MCF 10A (cell line): ENCODE measurements around the gene MYCL. TPM values are rescaled to one million over a fixed set of nuclear protein-coding genes. Genes with fewer than 3 reads are reported as not detected.

ENCODE experiments used
- BruUV-seq: library from RNA; stranded (reverse); fragments of 400-500 nt; replicated peaks from 2 replicates; lab custom pipeline; 2021; lab: Mats Ljungman, UMichigan
- CTCF ChIA-PET: fragments of 300-600 bp; sonication (Branson Sonifier 250); formaldehyde crosslinking; extraction: SDS; loops from one replicate; lab custom pipeline; 2021; ENCODE audit warnings: antibody characterized with exemption, inconsistent platforms; lab: Yijun Ruan, JAX
- POLR2A ChIA-PET: fragments of 300-600, 350-650 bp; sonication (Branson Sonifier 250); formaldehyde crosslinking; extraction: SDS; loops from one replicate; lab custom pipeline; 2020; ENCODE audit warnings: antibody characterized with exemption, inconsistent platforms; lab: Yijun Ruan, JAX
- DNase-seq: peaks from one replicate; pipeline ENCODE4 v3.0.0-alpha.2; 2018; ENCODE audit not compliant: unreplicated experiment
- H3K27ac Mint-ChIP-seq: one replicate; pipeline ENCODE4 v1.8.0; 2022; ENCODE audit warnings: mild to moderate bottlenecking, low read depth, mixed read lengths; ENCODE audit not compliant: unreplicated experiment
- H3K27me3 Mint-ChIP-seq: one replicate; pipeline ENCODE4 v1.8.0; 2022; ENCODE audit warnings: mixed read lengths; ENCODE audit not compliant: insufficient read depth, unreplicated experiment
- H3K36me3 Mint-ChIP-seq: one replicate; pipeline ENCODE4 v1.8.0; 2022; ENCODE audit warnings: mild to moderate bottlenecking, moderate library complexity, mixed read lengths; ENCODE audit not compliant: insufficient read depth, unreplicated experiment
- H3K4me1 Mint-ChIP-seq: one replicate; pipeline ENCODE4 v1.8.0; 2022; ENCODE audit warnings: mixed read lengths; ENCODE audit not compliant: insufficient read depth, unreplicated experiment
- H3K4me3 Mint-ChIP-seq: one replicate; pipeline ENCODE4 v1.8.0; 2022; ENCODE audit warnings: mild to moderate bottlenecking, moderate library complexity, mixed read lengths; ENCODE audit not compliant: unreplicated experiment
- H3K9me3 Mint-ChIP-seq: one replicate; pipeline ENCODE4 v1.8.0; 2022; ENCODE audit warnings: mixed read lengths; ENCODE audit not compliant: unreplicated experiment
- CTCF ChIP-seq: fragments of 200-600 bp; IDR thresholded peaks from one replicate; pipeline ENCODE4 v1.8.0; 2022; ENCODE audit warnings: antibody characterized with exemption, mild to moderate bottlenecking; ENCODE audit not compliant: unreplicated experiment
- intact Hi-C: fragments of 100-400 bp; cut with micrococcal nuclease; formaldehyde crosslinking; loops from 2 replicates; pipeline ENCODE4 v1.14.1; 2022
- total RNA-seq: library from RNA; stranded (reverse); gene quantifications from 2 replicates; pipeline ENCODE4 v1.2.3, GENCODE V29; 2022

Gene MYCL
- total RNA-seq, 1 experiment from 2014 or later = 0.63 TPM

DNA sequence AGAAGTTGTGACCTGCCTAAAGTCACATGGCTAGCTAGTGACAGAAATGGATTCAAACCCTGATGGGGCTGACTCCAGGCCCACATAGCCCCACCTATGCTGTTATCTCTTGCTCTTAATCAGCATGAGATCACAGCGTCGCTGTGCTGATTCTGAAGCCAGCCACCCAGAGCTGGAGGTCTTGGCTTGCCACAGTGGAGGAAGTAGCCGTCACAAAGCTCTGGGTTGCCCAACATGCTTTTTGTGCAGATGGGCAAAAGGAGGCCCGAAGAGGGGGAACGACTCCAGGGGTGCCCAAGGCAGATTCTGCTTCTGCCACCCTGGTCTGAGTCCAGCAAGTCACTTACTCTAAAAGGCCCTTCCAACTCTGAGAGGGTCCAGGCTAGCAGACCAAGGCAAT lies 38.5 kb upstream of the MYCL start:
- H3K36me3 Mint-ChIP-seq = no peaks in the 10 kb centered on the region
- no peaks in the 10 kb centered on the region for H3K27me3 Mint-ChIP-seq
- intact Hi-C loops = no loop called here
- H3K27ac Mint-ChIP-seq = no peak overlapping the region
- no TSS peak for BruUV-seq
- no peak overlapping the region for H3K4me3 Mint-ChIP-seq
- ChIA-PET CTCF (interaction anchor here (1.4 kb wide), 1 partner anchor 29 kb away, joined by 4 read pairs; no protein-coding TSS in a partner anchor), POLR2A (interaction anchor here (1.4 to 1.6 kb wide), 3 partner anchors 11 to 92 kb away, joined by 3 to 5 read pairs (median 4); no protein-coding TSS in a partner anchor)
- H3K4me1 Mint-ChIP-seq = peaks cover 27% of the 10 kb centered on the region
- no peak for DNase-seq
- H3K9me3 Mint-ChIP-seq = no peaks in the 10 kb centered on the region
- TF ChIP-seq CTCF = no peak

DNA sequence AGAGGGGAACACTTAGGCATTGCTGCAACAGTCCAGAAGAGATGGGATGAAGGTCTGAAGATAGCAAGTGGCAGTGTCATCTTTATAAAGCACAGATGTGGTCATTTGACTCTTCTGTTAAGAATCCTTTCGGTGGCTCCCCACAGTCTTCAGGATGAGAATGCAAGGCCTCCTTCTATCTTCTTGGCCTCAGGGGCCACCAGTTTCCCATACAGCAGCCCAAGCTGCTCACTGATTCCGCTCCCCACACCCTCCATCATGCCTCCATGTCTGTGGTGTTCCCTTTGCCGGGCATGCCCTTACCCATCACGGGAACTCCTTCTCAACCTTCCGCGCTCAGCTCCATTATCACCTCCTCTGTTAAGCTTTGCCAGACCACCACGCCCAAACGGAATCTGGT lies 37.1 kb upstream of the MYCL start:
- BruUV-seq = no TSS peak
- H3K4me3 Mint-ChIP-seq = no peak overlapping the region
- no peaks in the 10 kb centered on the region for H3K36me3 Mint-ChIP-seq
- no peaks in the 10 kb centered on the region for H3K9me3 Mint-ChIP-seq
- H3K27me3 Mint-ChIP-seq = no peaks in the 10 kb centered on the region
- DNase-seq = no peak
- intact Hi-C loops = no loop called here
- CTCF ChIA-PET = interaction anchor here (1.1 kb wide), 1 partner anchor 17 kb away, joined by 3 read pairs; no protein-coding TSS in a partner anchor
- no peak overlapping the region for H3K27ac Mint-ChIP-seq
- no peak for TF ChIP-seq CTCF
- POLR2A ChIA-PET = interaction anchor here (1.5 kb wide), 1 partner anchor 12 kb away, joined by 3 read pairs; no protein-coding TSS in a partner anchor
- peaks cover 28% of the 10 kb centered on the region for H3K4me1 Mint-ChIP-seq

- ChIA-PET POLR2A (interaction anchor here (0.9 to 7.7 kb wide), 2 partner anchors 14 to 21 kb away, joined by 4 to 139 read pairs; partner anchors contain the start of gene MFSD2A), CTCF (interaction anchor here (0.5 to 2.2 kb wide), 3 partner anchors 11 to 19 kb away, joined by 3 to 16 read pairs (median 3); no protein-coding TSS in a partner anchor)
- Mint-ChIP-seq H3K4me1 (peaks cover 22% of the 10 kb centered on the region), H3K9me3 (no peaks in the 10 kb centered on the region), H3K27ac (peak overlapping the region; percentile 12), H3K27me3 (no peaks in the 10 kb centered on the region), H3K36me3 (no peaks in the 10 kb centered on the region), H3K4me3 (no peak overlapping the region)
- no TSS peak for BruUV-seq
- intact Hi-C loops = no loop called here
- TF ChIP-seq CTCF = no peak
- no peak for DNase-seq
These were observed 35.2 kb upstream of the MYCL start for GRCh38 chr1:39936724-39937491.
